Smooth muscle cell of the brain vasculature (primary cell): ENCODE measurements around the gene DNAJC8.

Source experiments
- DNase-seq: peaks from one replicate; pipeline ENCODE4 v3.0.0-alpha.2; 2012; ENCODE audit warnings: low read depth, low spot score

The DNAJC8 gene

GRCh38 chr1:28200234-28200873 is 32.5 kb downstream of the DNAJC8 start:
- DNase-seq, result no peak

- no peak for DNase-seq
Observed at GRCh38 chr1:28199328-28200233, 33.2 kb downstream of the DNAJC8 start.

DNA sequence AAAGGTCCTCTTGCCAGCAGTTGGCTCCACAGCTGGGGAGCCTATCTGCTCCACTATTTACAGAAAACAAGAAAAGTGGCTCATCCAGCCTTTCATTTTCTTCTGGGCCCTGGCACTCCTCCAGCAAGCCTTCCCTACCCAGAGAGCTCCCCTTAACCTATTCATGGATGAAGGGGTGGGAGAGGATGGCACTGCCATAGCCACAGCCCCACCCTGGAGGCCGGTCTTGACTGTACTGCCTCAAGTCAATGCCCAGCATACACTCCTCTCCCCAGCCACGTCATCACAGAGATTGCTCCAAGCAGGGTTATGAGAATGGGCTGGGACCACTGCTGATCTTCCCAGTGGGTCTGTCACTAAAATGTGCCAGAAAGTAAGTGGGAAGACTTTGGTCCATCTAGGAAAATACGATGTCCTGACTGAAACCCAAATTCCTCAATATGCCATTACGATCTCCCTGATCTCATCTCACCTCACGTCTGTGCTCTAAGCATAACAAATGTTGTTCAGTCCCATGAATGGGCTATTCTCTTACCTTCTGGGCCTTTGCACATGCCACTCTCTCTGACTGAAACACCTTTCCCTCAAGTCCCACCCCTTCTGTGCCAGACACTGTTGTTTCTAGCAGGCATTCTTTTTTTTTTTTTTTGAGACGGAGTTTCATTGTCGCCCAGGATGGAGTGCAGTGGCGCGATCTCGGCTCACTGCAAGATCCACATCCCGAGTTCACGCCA is 35.0 kb downstream of the DNAJC8 start:
- no peak for DNase-seq

GRCh38 chr1:28196330-28196729 is 36.5 kb downstream of the DNAJC8 start:
- DNase-seq, result no peak

- no peak for DNase-seq
Observed at GRCh38 chr1:28195780-28196179, 37.0 kb downstream of the DNAJC8 start.

GRCh38 chr1:28194326-28195035 is 38.3 kb downstream of the DNAJC8 start:
- DNase-seq, result no peak

- no peak for DNase-seq
Observed at GRCh38 chr1:28193701-28194161, 39.1 kb downstream of the DNAJC8 start.

DNA sequence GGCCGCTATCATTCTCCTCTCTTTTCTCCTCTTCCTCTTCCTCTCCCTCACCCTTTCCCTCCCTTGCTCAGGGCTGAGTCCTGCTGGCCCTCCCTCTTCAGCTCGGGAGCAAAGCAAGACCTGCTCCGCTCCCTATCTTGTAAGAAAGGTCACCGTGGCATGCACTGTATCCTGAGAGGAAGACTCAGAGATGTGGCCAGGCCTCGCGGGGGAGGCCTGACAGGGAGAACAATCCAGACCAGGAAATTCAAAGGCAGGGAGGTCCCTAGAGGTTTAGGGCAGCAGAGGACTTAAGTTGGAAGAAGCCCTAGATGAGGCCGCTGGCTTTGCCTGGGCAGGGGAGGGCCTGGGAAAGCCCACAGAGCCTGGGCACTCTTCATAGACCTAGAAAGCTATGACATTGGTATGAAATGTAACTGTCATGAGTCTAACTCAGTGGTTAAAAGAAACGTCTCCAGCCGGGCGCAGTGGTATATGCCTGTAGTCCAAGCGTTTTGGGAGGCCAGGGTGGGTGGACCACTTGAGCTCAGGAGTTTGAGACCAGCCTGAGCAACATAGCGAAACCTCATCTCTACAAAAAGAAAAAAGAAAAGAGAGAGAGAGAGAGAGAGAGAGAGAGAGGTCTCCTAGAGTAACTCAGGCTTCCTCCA is 41.7 kb downstream of the DNAJC8 start:
- DNase-seq, result no peak

GRCh38 chr1:28190337-28190979 is 42.4 kb downstream of the DNAJC8 start:
- no peak for DNase-seq

- no peak for DNase-seq
Observed at GRCh38 chr1:28185071-28185470, 47.8 kb downstream of the DNAJC8 start.

DNA sequence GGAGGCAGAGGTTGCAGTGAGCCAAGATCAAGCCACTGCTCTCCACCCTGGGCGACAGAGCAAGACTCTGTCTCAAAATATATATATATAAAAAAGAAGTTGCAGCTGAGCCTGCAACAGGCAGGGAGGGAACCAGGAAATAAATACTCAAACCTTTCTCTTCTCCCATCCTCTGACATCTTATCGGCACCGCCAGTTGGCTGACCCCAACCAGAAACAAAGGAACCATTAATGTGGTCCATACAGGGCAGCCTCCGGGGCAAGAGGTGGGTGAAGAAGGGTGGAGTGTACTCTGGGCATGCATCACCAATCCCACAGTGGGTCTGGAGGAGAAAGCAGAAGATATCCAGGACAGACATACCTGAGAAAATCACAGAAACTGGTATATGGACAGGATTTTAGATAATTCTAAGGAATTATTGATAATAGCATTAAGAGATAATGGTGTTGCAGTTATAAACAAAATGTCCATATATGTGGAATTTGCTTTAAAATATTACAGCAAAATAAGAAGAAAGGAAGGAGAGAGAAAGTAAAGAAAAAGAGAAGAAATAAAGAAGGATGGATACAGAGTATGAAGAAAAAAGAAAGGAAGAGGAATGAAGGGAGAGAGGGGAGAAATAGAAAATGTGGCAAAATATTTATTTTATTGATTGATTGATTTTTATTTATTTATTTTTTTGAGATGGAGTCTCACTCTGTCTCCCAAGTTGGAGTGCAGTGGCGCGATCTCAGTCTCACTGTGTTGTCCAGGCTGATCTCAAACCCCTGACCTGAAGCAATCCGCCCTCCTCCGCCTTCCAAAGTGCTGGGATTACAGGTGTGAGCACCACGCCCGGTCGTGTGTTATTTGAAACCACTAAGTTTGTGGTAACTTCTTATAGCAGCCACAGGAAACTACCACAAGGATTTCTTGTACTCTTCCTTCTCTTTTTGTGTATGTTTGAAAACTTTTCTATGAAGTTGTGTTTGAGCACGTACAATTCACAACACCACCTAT is 52.2 kb downstream of the DNAJC8 start:
- DNase-seq, result no peak

- no peak for DNase-seq
Observed at GRCh38 chr1:28178690-28179485, 53.9 kb downstream of the DNAJC8 start.

DNA sequence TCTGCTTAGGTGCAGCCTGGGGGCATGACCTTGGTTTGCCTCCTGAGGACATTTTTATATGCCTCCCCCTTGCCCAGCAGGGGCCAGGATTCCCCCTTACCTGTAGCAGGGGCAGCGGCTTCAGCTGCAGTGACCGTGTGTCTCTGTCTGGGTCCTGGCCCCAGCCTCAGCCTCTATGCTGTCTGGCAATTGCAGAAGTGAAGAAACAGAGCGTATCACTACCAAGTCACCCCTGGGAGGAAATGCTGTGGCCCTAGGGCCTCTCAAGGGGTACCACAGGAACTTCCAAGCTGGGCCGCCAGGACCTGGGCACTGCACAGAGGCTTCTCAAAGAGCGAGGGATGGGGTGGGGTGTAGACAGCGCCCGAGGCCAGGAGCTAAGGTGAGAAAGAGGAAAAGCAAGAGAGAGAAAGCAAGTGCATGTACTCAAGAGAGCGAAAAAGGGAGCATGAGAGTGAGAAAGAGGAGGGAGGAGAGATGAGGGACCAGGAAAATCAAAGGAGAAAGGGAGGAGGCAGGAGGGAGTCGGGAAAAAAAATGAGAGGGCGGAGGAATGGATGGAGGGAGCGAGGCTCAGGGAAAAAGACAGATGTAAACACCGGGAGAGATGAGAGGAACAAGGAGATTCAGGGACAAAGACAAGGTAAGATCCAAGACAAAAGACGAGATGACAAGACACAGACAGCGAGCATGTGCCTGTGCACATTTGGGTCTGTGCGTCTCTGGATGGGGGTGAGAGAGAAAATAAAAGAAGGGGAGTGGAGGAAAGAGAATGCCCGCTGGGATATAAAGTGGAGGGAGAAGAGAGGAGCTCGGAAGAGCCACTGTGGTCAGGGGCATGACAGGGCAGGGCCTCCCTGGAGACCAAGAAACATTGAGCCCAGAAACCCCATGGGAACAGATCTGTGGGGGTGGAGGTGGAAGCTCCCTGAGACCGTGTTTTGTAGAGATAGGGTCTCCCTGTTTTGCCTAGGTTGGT is 56.0 kb downstream of the DNAJC8 start, which contains the start of gene PTAFR:
Gene PTAFR, minus strand, starts transcription at position 199 of the 979 bp plus-strand sequence. CDS start 25,669 bp downstream, outside the sequence.
- DNase-seq, result no peak

GRCh38 chr1:28175955-28176485 is 56.8 kb downstream of the DNAJC8 start:
- no peak for DNase-seq

- no peak for DNase-seq
Observed at GRCh38 chr1:28173980-28174297, 58.9 kb downstream of the DNAJC8 start.

- DNase-seq, result no peak
Observed at GRCh38 chr1:28173151-28173979, 59.5 kb downstream of the DNAJC8 start.
